Germinal center (tissue), 1 donor: Measurements from ENCODE around the gene PPP3CA.

Experiments used
- DNase-seq: peaks from one replicate; pipeline ENCODE4 v3.0.0; 2012; ENCODE audit warnings: mixed read lengths, low spot score

Gene PPP3CA

DNA sequence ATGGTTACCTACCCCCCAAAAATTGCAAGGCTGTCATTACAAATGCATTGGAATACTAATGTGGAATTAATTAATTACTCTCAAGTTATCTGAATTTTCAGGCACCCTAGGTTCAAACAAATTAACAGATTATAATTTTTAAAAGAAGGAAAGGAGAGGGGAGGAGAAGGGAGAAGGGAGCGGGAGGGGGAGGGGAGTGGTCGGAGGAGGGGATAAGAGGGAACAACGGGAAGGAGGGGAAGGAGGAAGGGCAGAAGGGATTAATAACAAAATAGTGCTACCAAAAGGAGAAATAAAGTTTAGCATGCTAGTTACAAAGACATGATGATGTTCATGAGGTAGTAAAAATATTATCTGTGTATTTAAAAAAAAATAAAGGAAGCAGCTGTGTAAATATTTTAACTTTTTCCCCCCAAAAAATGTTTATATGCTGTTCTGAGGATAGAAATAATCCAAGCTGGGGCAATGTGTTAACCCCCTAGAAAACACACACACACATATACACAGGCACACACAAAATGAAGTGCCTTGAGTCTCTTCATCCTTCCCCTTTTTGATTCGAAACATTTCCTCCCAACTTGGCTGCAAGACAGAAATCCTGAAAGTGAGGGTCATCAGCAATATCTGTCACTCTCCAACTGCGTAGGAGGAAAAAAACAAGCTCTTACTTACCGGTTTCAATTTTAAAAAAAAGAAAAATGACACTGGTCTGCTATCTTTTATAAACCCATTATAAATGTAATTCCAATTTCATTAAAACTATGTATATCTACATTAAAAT lies 58.8 kb downstream of the PPP3CA start:
- DNase-seq, result no peak

DNA sequence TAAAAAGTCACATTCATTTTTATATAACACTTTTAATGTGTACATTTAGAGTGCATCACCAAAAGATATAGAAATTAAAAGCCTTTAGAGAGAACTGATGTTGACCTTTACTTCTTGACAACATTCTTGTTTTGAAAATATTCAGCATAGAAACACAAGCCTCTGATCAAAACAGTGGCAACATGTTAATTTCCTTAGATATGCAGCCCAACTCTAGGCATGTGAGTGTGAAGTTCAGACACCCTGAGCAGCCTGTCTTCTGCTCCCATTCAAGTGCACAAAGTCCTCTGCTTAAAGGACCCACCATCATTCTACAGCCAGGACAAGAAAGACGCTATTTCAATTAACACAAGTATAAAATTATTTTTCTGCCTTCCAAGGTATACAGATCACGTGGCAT lies 60.0 kb downstream of the PPP3CA start:
- no peak for DNase-seq

DNA sequence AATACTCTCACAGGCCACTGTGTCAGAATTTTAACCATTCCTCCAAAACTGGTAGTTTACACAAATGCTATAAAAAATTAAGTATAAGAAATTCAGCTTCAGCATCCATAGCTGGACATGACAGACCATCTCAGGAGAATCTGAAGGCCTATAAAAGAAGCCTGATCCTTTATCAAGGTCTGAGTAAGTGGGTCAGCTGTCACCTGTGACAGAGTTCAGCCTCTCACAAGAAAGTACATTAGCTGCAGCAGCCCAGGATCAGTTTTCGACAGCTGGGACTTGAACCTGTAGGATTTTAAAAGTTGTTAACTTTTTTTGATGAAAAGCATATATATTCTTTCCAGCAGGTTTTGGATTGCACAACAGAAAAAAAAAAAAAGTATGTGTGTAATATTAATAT lies 60.7 kb downstream of the PPP3CA start:
- DNase-seq, result no peak

DNA sequence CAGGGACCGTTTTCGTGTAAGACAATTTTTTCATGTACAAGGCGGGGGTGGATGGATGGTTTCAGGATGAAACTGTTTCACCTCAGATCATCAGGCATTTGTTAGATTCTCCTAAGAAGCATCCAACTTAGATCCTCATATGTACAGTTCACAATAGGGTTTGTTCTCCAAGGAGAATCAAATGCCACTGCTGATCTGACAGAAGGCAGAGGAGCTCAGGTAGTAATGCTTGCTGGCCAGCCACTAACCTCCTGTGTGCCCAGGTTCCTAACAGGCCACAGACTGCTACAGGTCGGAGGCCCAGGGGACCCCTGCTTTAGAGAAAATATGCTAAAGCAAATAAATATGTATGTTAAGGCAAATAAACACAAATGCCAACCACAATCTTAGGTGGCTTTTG lies 61.3 kb downstream of the PPP3CA start:
- DNase-seq, result no peak

DNA sequence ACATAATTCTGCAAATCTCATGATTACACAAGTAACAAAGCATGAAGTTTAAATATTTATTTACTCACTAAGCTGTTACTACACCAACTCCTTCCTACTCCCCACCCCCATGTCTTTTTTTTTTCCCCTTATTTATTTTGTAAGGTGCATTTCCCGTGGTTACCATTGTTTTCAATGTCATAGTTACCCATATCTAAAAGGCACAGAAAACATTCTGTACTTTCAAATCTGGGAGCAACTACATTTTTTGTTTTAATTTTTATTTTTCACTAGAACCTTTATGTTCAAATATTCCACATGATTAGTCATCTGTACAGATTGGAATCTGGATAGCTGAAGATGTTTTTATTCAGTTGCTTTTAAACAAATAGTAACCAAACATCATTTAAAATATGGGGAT lies 62.8 kb downstream of the PPP3CA start:
- DNase-seq, result no peak

DNA sequence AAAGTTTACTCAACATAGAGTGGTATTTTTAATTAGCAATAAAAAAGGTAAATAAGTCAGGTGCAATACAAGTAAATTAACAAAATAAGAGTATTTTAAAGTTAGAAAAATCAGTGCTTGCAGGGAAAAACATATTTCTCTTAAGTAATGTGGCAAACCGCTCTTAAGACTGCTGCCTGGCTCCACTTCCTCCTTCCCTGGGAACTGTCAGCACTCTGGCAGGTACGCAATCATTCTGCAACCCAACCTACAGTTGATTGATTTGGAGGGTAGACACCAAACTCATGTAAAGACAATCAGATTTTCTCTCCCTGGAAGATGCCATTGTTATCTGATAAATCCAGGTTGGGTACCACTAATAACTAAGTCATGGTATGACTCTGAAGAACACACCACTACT lies 63.9 kb downstream of the PPP3CA start:
- DNase-seq, result no peak

DNA sequence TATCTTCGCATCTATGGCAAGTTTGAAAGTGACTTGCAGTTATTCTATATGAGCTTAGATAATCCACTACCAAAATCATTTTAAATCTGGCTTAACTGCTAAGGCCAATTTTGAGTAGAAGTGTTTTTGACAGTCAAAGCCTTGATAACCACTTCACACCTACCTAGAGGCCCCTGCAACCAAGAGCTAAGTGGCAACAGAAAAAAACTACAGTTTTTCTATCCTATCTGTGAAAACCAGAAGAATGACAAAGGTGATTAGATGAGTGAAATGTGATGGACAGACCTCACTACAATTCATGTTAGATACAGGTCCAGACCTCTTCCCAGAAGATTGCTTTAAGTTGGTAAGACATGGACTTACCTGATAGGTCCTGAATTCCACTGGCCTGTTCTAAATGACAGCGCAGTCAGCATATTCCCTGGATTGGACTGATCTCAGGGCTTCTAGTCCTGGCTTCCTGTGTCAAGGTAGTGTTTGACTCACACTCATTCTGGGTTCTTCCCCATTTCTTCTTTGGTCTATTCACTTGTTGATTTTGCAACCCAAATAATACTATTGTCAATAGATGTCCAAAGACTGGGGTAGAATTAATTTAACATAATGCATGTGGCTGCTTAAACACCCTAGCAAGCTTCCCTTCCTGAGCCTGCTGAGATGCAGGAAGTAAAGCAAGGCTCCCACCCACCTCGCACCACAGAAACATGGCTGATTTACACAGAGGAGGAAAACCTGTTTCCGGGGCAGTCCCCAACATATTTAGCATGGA lies 65.1 kb downstream of the PPP3CA start:
- DNase-seq, result no peak

DNA sequence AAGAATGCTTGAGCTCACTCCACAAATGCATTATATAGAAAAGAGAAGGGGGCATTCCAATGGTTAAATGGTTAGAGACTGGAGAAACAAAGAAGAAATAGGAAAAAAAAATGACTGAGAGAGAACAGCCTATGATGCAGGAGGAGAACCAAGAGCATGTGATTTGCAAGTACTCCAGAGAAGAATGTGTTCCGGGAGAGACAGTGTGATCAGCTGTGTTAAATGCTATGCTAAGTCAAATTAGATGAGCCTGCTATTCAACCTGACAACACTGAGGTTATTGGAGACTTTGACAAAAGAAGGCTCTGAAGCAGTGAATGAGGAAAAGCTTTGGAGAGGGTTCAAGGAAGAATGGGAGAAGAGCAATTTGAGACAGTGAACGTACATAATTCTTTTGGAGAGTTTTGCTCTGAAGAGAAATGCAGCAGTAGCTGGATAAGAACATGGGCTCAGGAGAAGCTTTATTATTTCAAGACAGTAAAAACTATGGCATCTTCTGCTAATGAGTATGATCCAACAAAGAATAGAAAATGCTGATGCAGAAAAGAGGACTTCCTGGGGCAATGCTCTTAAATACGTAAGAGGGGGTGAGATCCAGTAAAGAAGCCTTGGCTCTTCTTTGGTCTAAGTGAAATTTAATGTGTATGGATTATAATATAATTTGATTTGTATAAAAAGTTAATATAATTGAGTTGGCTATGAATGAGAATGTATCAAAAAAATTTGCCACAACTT lies 66.3 kb downstream of the PPP3CA start:
- DNase-seq, result no peak

DNA sequence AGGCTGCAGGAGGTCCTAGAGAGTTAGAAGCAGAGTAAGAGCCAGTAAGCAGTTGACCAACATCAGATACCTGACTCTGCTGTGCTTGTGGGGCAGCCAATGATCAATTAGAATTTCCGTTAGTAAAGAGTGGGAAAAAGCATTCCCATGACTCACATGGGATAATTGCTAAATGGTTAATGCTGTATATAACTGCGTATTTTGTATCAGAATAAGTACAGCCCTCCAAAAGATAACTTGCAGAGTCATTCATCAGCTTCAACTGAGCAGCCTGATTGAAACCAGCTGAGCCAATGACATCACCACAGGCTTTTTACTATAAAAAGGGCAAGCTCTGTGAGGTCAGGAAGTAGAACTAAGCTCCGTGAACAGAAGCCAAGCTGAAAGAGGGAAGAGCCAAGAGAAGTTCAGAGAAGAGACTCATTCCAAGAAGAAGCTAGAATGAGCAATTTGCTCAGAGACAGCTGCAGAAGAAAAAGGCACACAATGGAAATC lies 67.9 kb downstream of the PPP3CA start:
- peak; percentile 5 for DNase-seq

DNA sequence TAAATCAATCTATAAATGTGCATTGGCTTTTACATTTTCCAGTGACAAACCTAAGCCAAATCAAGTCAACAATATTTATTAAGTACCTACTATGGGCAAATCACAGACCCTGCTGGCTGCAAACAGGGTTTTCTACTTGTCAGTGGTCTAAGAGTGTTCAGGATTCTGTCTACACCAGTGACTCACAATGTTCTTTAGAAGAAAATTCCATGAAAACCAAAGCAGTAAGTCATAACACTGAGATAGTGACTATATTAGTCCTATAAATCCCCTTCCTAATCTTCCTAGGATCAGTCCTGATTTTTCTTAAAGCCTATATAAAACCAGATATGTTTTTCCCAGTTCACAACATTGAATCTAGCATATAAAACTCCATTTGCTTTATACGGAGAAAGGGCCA lies 69.7 kb downstream of the PPP3CA start:
- DNase-seq, result no peak

DNA sequence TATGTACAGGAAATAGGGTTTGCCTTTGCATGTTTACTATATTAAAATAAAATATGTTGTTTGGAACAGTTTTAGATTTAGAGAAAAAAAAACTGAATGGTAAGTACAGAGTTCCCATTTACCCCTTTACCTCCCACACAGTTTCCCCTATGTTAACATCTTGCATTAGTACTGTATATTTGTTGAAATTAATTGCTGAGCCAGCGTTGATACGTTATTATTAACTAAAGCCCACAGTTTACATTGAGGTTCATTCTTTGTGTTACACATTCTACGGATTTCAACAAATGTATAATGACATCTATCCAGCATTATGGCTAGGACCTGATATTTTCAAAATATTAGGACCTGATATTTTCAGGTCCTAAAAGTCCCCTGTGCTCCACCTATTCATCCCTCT lies 70.7 kb downstream of the PPP3CA start:
- no peak for DNase-seq

DNA sequence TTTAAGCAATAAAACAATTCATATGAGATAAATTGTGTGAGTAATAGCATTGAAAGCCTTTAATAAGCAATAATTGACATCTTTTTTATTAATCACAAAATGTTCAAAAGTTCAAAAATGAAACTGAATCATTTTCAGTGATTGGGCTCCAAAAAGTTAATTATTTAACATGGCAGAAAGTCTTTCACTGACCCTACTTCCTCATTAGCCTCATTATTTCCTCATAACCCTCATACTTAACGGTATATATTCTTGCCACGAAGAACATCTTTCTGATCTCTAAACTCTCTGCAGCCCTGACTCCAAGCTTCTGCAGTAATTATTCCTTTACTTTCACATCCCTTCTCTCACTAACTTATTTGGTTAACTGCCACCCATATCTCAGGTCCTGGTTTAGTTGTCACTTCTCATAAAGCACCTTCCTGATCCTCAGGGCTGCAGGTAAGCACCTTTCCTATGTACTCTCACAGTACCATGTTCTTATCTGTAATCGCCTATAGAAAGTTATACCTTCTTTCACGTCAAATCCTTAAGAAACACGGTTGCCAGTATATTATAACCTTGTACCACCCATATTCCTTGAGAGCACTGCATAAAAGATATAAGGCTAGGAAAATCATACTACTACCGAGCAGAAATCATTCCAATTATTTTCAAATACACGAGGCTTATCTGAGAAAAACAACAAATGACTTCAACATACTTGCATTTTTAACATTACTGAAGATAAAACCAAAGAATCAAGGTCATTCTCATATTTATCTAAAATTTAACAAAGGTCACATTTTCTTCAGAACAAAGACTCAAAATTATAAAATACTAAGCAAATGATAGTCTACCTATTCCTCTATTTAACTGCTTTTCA lies 72.2 kb downstream of the PPP3CA start:
- no peak for DNase-seq

DNA sequence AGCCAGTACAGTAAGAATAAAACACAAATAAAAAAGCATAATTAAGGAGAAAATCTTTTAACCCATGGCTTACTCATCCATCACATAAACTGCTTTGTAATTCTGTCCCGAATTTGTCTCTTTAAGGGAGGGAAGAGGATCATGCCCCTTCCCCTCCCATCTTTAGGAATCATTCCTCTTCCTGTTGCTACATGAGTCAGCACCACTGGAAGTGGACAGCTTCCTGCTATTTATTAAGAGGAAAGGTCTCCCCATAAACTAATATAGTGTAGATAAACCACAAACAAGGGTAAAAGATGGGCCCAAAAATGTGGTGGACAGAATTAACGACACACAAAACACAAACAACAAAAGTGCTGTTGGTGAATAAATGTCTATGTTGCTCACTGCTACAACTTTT lies 75.8 kb downstream of the PPP3CA start:
- DNase-seq, result no peak

DNA sequence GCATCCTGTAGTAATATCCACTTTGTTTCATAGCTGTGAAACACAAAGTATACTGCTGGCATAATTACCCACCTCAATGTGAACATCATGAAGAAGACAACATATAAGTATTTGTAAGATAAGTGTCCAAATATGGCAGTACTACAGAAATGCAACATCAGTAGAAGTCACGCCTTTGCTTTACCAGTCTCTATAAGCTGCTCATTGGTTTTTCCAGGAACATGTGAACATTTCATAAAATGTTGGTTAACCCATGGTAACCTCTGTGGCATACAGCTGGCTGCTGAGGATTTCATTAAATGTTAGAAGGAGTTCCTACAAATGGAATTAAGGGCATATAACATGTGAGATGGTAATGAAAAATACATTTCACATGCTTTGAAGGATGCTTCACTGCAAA lies 77.6 kb downstream of the PPP3CA start:
- DNase-seq, result no peak

DNA sequence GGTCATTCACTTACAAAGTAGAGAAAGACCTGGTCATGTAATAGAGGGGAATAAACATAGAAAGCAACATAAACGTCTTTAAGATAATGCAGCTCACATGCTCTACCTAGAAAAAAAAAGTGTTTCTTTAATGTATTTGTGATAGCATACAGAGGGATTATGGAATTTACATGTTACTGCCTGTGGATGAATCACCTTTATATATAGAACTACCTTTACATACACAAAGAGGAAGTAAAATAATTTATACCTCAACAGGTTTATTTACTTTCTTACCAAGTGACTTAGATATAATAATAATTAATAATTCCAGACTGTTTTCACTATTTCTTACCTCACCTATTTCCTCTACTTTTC lies 81.5 kb downstream of the PPP3CA start:
- DNase-seq, result no peak

DNA sequence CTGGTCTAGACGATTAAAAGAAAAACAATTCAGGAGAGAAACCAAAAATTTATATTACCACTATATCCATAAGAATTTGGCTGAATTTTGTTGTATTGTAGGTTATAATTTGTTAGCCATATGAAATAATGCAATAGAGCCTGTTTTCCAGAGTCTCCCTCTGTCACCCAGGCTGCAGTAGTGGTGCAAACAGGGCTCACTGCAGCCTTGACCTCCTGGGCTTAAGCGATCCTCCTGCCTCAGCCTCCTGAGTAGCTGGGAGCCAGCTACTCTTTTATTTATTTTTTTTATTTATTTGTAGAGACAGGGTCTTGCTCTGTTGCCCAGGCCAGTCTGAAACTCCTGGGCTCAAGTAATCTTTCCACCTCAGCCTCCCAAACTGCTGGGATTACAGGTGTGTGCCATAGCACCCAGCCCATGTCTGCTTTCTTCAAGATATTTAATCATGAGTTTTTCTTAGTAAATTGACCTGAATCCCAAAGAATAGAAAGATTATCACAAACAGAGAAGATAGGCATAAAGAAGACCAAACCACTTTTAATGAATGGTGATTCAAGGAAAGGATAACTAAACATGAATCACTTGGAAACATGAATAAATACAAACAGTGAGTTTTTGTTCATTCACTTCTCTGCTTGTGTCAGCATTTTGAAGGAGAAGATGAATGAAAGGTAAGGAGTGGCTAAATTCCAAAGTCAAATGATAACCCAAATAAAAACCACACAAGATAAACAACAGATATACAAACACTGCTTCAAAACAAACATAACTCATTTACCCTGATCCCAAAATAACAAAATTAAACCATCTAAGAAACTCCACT lies 82.1 kb downstream of the PPP3CA start:
- DNase-seq, result no peak

DNA sequence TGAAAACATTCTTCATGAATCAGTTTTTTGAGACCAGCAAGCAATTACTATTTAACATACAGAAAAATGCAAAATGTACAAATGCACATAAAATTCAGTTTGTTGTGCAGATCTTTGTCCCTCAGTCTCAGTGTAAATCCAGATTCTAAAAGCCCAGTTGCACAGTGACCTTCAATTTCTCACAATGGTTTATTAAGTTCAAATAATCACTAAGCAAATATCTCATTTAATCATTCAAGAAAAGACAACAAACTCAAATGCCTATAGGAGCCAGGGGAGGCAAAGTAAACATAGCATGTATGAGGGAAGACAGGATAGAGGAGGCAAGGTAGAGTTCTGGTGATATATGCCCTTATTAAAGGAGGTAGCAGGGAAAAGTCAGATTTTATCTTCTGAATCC lies 82.8 kb downstream of the PPP3CA start:
- DNase-seq, result no peak

DNA sequence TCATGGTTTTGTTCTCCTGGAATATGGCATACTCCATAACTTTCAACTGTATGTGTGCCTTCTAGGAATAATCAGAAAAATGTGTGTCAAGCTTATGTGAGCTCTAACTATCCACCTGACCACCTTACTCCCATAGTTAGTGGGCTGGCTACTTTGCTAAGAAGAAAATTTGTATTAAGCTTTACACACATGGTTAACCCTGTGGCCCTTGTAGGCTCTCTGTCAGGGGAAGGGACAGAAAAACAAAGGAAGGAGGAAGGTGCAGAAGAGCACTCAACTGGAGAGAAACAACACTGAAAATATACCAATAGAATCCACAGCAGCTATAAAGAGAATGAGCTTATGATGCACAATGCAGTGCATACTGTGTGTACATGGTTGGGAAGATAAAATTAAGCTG lies 84.6 kb downstream of the PPP3CA start:
- peak; percentile 40 for DNase-seq

DNA sequence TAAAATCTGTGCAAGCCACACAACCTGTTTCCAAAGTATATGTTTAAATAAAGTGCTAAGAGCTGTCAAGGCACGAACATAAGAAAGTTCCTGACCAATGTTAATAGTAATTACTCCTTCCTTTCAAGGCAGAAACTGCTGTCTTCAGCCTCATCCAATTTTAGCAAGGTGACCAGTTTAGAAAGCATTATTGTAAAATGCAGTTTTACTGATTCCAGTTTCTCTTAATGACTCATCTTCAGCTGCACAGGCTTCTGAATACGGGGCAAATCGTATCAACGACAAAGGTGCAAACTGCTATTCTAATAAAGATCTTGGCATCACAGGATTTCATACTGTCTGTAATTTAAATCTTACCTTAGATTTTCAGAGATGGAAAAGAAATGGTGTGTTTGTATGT lies 87.5 kb downstream of the PPP3CA start:
- no peak for DNase-seq

DNA sequence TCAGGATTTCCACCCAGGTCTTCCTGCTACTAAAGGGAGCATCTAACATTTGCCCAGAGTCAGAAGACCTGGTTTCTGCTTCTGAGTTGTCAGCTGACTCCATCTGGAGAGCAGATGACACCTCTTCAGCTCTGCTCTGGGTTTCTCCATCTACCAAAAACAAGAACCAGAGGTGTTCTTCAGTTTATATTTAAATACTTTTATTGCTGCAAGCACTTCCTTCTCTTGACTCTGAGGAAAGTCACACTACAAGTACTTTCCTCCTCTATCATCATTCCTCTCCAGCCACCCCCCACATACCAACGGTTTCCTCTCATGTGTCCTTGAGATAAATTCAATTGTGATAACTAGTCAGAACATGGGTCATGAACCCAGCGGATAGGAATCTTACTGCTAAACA lies 88.4 kb downstream of the PPP3CA start:
- no peak for DNase-seq

DNA sequence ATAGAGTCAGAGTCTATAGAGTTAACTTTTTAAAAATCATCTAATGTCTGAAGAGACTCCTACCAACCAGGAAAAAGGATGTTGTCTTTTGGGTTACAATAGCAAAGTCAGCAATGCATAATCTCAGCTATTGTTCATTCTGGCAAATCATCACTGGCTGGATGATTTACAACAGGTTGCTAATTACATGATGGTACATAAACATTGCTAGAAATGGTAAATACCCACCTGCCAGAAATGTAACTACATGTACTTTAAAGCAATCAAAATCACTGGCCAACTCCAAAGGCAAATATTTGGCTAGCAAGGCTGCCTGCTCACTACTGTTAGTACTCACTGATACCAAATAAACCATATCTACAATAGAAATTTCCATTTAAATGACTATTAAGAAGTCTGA lies 91.1 kb downstream of the PPP3CA start:
- no peak for DNase-seq
